SK-N-SH (cell line): ENCODE measurements around the gene ZNF560. TPM values are rescaled to one million over a fixed set of nuclear protein-coding genes. Genes with fewer than 3 reads are reported as not detected.

ENCODE experiments used
- CTCF ChIA-PET: fragments of 300-600, 350-600 bp; formaldehyde crosslinking; extraction: SDS; loops from one replicate; lab custom pipeline; 2021; lab: Yijun Ruan, JAX
- POLR2A ChIA-PET: fragments of 350-600 bp; sonication (Branson Sonifier 250); formaldehyde crosslinking; extraction: SDS; loops from one replicate; lab custom pipeline; 2020; ENCODE audit warnings: antibody characterized with exemption, inconsistent platforms; lab: Yijun Ruan, JAX
- DNase-seq: peaks from one replicate; pipeline ENCODE4 v3.0.0; 2012
- H2AFZ ChIP-seq: fragments of 200-600 bp; sonication (generic); 2 replicates; pipeline ENCODE4 v1.8.1; 2016; ENCODE audit warnings: antibody characterized with exemption, mild to moderate bottlenecking, low read depth
- H3F3A ChIP-seq: fragments of 200-600 bp; sonication (generic); replicated peaks from 2 replicates; pipeline ENCODE3; 2016; ENCODE audit warnings: antibody characterized with exemption, mild to moderate bottlenecking; ENCODE audit not compliant: insufficient read depth
- H3K27ac ChIP-seq, 2 experiments: fragments of 200-500 bp in 1 of 2; fragments of 200-600 bp in 1 of 2; sonication (Bioruptor generic) in 1 of 2; sonication (generic), shearing (Covaris generic) in 1 of 2; 2 replicates each; pipeline versions ENCODE4 v1.5.1 to v1.6.1; 2014 to 2016; ENCODE audit warnings: low read depth in 2 of 2, inconsistent platforms in 1 of 2, low read length in 1 of 2, mild to moderate bottlenecking in 1 of 2, mixed read lengths in 1 of 2
- H3K27me3 ChIP-seq: fragments of 200-600 bp; sonication (generic), shearing (Covaris generic); 2 replicates; pipeline ENCODE4 v1.6.1; 2016; ENCODE audit warnings: mixed run types; ENCODE audit not compliant: insufficient read depth
- H3K36me3 ChIP-seq, 2 experiments: fragments of 200-500 bp in 1 of 2; fragments of 200-600 bp in 1 of 2; sonication (Bioruptor generic) in 1 of 2; sonication (generic) in 1 of 2; replicated peaks in 1 of 2; 2 replicates each; pipeline versions ENCODE3 to v1.5.1; 2014 to 2016; ENCODE audit warnings: low read length in 1 of 2, mild to moderate bottlenecking in 1 of 2; ENCODE audit not compliant: insufficient read depth in 2 of 2, control insufficient read depth in 1 of 2
- H3K4me1 ChIP-seq, 2 experiments: fragments of 200-500 bp in 1 of 2; fragments of 200-600 bp in 1 of 2; sonication (Bioruptor generic) in 1 of 2; sonication (generic), shearing (Covaris generic) in 1 of 2; 2 replicates each; pipeline versions ENCODE4 v1.5.1 to v1.6.1; 2014 to 2016; ENCODE audit warnings: low read depth in 1 of 2, low read length in 1 of 2, mixed run types in 1 of 2; ENCODE audit not compliant: insufficient read depth in 2 of 2, control insufficient read depth in 1 of 2
- H3K4me2 ChIP-seq: fragments of 200-600 bp; sonication (generic), shearing (Covaris generic); 2 replicates; pipeline ENCODE4 v1.6.1; 2017; ENCODE audit warnings: mixed run types
- H3K4me3 ChIP-seq, 2 experiments: fragments of 200-500 bp in 1 of 2; fragments of 200-600 bp in 1 of 2; sonication (Bioruptor generic) in 1 of 2; sonication (generic), shearing (Covaris generic) in 1 of 2; 2 replicates each; pipeline versions ENCODE4 v1.5.1 to v1.8.1; 2014 to 2016; ENCODE audit warnings: low read depth in 2 of 2, inconsistent platforms in 1 of 2, low read length in 1 of 2, mild to moderate bottlenecking in 1 of 2, mixed read lengths in 1 of 2, moderate library complexity in 1 of 2
- H3K79me2 ChIP-seq: fragments of 200-600 bp; sonication (generic); 2 replicates; pipeline ENCODE4 v1.8.1; 2017; ENCODE audit warnings: mild to moderate bottlenecking; ENCODE audit not compliant: insufficient read depth
- H3K9ac ChIP-seq: fragments of 200-600 bp; sonication (generic); 2 replicates; pipeline ENCODE4 v1.6.1; 2017; ENCODE audit warnings: mixed run types
- H3K9me2 ChIP-seq: fragments of 200-600 bp; sonication (generic); 2 replicates; pipeline ENCODE4 v1.6.1; 2017; ENCODE audit warnings: mixed run types
- H3K9me3 ChIP-seq: fragments of 200-600 bp; sonication (generic); 2 replicates; pipeline ENCODE4 v1.6.1; 2017; ENCODE audit warnings: mixed run types, mild to moderate bottlenecking, moderate library complexity
- H4K20me1 ChIP-seq: fragments of 200-600 bp; sonication (generic); 2 replicates; pipeline ENCODE4 v1.6.1; 2017; ENCODE audit warnings: mild to moderate bottlenecking, mixed run types; ENCODE audit not compliant: insufficient read depth
- CHD2 ChIP-seq: fragments of 150-350 bp; IDR thresholded peaks from 2 replicates; pipeline ENCODE4 v1.6.1; 2018; ENCODE audit warnings: low read length; ENCODE audit not compliant: partially characterized antibody
- ELF1 ChIP-seq: IDR thresholded peaks from 2 replicates; pipeline ENCODE4 v1.4.0; 2012
- EP300 ChIP-seq, 2 experiments: IDR thresholded peaks; 2 replicates each; pipeline versions ENCODE4 v1.4.0 to v1.6.1; 2012; ENCODE audit warnings: borderline replicate concordance in 1 of 2, low read depth in 1 of 2, low read length in 1 of 2
- FOXJ3 ChIP-seq: sonication (generic); formaldehyde crosslinking; IDR thresholded peaks from 2 replicates; pipeline ENCODE4 v1.5.1; 2020; ENCODE audit warnings: mild to moderate bottlenecking, missing genetic modification reagents
- GABPA ChIP-seq: IDR thresholded peaks from 2 replicates; pipeline ENCODE4 v1.4.0; 2012; ENCODE audit warnings: low read depth, mild to moderate bottlenecking
- GATA2 ChIP-seq: sonication (generic); formaldehyde crosslinking; IDR thresholded peaks from 2 replicates; pipeline ENCODE4 v1.5.0; 2020; ENCODE audit warnings: mild to moderate bottlenecking, missing genetic modification reagents
- MXI1 ChIP-seq: IDR thresholded peaks from 2 replicates; pipeline ENCODE4 v1.6.1; 2012; ENCODE audit warnings: mild to moderate bottlenecking, low read depth, low read length, improper control_type of control experiment
- NFIC ChIP-seq: IDR thresholded peaks from 2 replicates; pipeline ENCODE4 v1.4.0; 2012; ENCODE audit warnings: borderline replicate concordance
- NRF1 ChIP-seq: IDR thresholded peaks from 2 replicates; pipeline ENCODE4 v1.6.1; 2012; ENCODE audit warnings: low read depth, mild to moderate bottlenecking, low read length
- POLR2AphosphoS5 ChIP-seq: IDR thresholded peaks from 2 replicates; pipeline ENCODE4 v1.6.1; 2012; ENCODE audit warnings: low read depth, low read length
- RAD21 ChIP-seq: IDR thresholded peaks from 2 replicates; pipeline ENCODE4 v1.6.1; 2012; ENCODE audit warnings: mild to moderate bottlenecking, low read length
- RXRA ChIP-seq: IDR thresholded peaks from 2 replicates; pipeline ENCODE4 v1.4.0; 2012; ENCODE audit warnings: low read depth, mild to moderate bottlenecking, borderline replicate concordance
- SIN3A ChIP-seq: IDR thresholded peaks from 2 replicates; pipeline ENCODE4 v1.6.1; 2012; ENCODE audit warnings: low read depth, mild to moderate bottlenecking, low read length, moderate library complexity, borderline replicate concordance
- SMC3 ChIP-seq: IDR thresholded peaks from 2 replicates; pipeline ENCODE4 v1.6.1; 2012; ENCODE audit warnings: low read depth, low read length, improper control_type of control experiment
- TCF12 ChIP-seq: IDR thresholded peaks from 2 replicates; pipeline ENCODE4 v1.4.0; 2012
- TEAD4 ChIP-seq: IDR thresholded peaks from 2 replicates; pipeline ENCODE4 v1.4.0; 2012; ENCODE audit warnings: mild to moderate bottlenecking, borderline replicate concordance; ENCODE audit not compliant: insufficient read depth
- WGBS: methylation state at CpG from one replicate; pipeline ENCODE4 v1.1.6; 2017; ENCODE audit warnings: low lambda C conversion rate; 5-methylcytosine and 5-hydroxymethylcytosine counted together
- polyA plus RNA-seq, 3 experiments: library from polyadenylated mRNA; depleted of rRNA; stranded (reverse); fragments of >200 nt; gene quantifications; 2 replicates each; pipeline ENCODE4 v1.2.3, GENCODE V29; 2012
- TF ChIP-seq, protein P1 (sequence below): IDR thresholded peaks from 2 replicates; pipeline ENCODE4; 2012
- TF ChIP-seq, protein P2 (sequence below): IDR thresholded peaks from 2 replicates; pipeline ENCODE4 v1.4.0; 2012; ENCODE audit warnings: low read depth
- TF ChIP-seq, protein P3 (sequence below): fragments of 150-350 bp; IDR thresholded peaks from 2 replicates; pipeline ENCODE4 v1.6.1; 2016; ENCODE audit warnings: mild to moderate bottlenecking, low read depth, low read length
- TF ChIP-seq, protein P4 (sequence below): IDR thresholded peaks from 2 replicates; pipeline ENCODE4 v1.6.1; 2012; ENCODE audit warnings: mild to moderate bottlenecking, low read depth, low read length, moderate library complexity
- TF ChIP-seq, protein P5 (sequence below): fragments of 150-350 bp; IDR thresholded peaks from 2 replicates; pipeline ENCODE4 v1.6.1; 2017; ENCODE audit warnings: antibody characterized with exemption, low read length, low read depth, borderline replicate concordance
- TF ChIP-seq, protein P6 (sequence below): IDR thresholded peaks from 2 replicates; pipeline ENCODE4 v1.4.0; 2012; ENCODE audit warnings: low read depth, borderline replicate concordance

Gene ZNF560
- polyA plus RNA-seq, 1 of the 3 experiments (the other 2 are of a cell fraction): 0.10 TPM

DNA sequence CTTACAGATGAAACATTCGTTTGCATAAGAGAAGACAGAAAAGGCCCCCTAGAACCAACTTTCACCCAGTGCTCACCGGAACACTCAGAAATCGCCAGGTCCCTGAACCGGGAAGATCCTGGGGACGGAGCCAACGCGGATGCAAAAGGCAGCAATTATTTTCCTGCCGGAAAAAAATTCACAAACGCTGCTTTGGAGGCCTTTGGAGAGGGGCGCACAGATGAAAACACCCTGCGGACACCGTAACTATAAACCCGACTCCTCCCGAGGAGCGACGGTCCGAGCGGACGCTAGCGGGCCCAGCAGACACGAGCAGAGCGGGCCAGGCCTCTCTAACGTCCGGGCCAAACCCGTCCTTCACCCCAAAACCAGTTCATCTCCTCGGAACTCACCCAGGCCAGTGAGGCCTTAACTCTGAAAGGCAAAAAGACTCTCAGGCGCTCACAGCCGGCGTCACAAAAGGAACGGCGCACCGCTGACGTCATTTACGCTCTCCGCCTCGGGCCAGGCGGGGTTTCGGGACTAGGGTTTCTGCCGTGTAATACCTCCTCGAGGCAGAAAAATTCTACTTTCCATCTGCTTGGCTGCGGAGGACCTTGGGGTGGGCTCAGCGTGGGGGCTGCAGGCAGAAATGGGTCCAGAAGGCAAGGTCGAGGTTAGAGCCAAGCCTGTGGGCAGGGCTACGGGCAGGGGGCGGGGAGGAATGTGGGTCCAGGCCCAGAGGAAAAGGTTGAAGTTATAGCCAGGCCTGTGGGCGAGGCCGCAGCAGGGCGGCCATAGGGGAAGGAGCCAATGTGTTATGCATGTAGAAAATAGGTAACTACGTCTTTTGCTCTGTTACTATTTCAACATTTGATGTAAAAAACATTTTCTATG is 40.0 kb upstream of the ZNF560 start, which contains the start of gene ZNF426:
Gene ZNF426 (minus strand): TSS at position 463 of the 876 bp plus-strand sequence. CDS start 2,413 bp downstream, outside the sequence.
- H3K27ac ChIP-seq: peak within 1 kb of the TSS; percentile 83 to 91
- H3K4me2 ChIP-seq: peak within 1 kb of the TSS; percentile 73
- peak within 1 kb of the TSS; percentile 93 for H3K9ac ChIP-seq
- peaks cover 17 to 33% of the 10 kb centered on the region in 2 experiments for H3K36me3 ChIP-seq
- 8% methylated on average over 29 of the region's 49 CpGs for WGBS
- H3K9me2 ChIP-seq: no peaks in the 10 kb centered on the region
- H3K4me1 ChIP-seq: no peaks in the 10 kb centered on the region
- peak within 1 kb of the TSS; percentile 97 for H2AFZ ChIP-seq
- CTCF ChIA-PET: interaction anchor here (0.5 to 1.1 kb wide), 2 partner anchors 68 to 333 kb away, joined by 3 read pairs; no protein-coding TSS in a partner anchor
- no peaks in the 10 kb centered on the region for H3K9me3 ChIP-seq
- peaks cover 25% of the 10 kb centered on the region for H3K79me2 ChIP-seq
- H3K4me3 ChIP-seq: peak within 1 kb of the TSS; percentile 81 to 86
- H3F3A ChIP-seq: no peaks in the 10 kb centered on the region
- POLR2A ChIA-PET: no interaction called here
- H4K20me1 ChIP-seq: no peaks in the 10 kb centered on the region
- DNase-seq: peak; percentile 88
- H3K27me3 ChIP-seq: no peaks in the 10 kb centered on the region
- TF ChIP-seq SMC3 (no peak), TEAD4 (0 out of 2 replicates have a peak, but pooled peaks have one; percentile 26), GATA2 (no peak), RAD21 (no peak), SIN3A (no peak), NRF1 (no peak), RXRA (no peak), EP300 (IDR thresholded peaks at IDR 0.05; ENCODE audit: borderline replicate concordance in 1 of 2, low read depth in 1 of 2, low read length in 1 of 2) (peak in 1 of 2 experiments; percentile 17; a peak in 1 of 4 replicates), GABPA (no peak), NFIC (no peak), FOXJ3 (CRISPR knock-in tag) (no peak), CHD2 (peak; percentile 64), TCF12 (no peak), POLR2AphosphoS5 (peak; percentile 79), ELF1 (0 out of 2 replicates have a peak, but pooled peaks have one; percentile 23), MXI1 (peak; percentile 65)
- TF ChIP-seq, protein P1, sequence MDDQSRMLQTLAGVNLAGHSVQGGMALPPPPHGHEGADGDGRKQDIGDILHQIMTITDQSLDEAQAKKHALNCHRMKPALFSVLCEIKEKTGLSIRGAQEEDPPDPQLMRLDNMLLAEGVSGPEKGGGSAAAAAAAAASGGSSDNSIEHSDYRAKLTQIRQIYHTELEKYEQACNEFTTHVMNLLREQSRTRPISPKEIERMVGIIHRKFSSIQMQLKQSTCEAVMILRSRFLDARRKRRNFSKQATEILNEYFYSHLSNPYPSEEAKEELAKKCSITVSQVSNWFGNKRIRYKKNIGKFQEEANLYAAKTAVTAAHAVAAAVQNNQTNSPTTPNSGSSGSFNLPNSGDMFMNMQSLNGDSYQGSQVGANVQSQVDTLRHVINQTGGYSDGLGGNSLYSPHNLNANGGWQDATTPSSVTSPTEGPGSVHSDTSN: no peak
- TF ChIP-seq, protein P2, sequence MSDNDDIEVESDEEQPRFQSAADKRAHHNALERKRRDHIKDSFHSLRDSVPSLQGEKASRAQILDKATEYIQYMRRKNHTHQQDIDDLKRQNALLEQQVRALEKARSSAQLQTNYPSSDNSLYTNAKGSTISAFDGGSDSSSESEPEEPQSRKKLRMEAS: peak; percentile 86
- TF ChIP-seq, protein P3, sequence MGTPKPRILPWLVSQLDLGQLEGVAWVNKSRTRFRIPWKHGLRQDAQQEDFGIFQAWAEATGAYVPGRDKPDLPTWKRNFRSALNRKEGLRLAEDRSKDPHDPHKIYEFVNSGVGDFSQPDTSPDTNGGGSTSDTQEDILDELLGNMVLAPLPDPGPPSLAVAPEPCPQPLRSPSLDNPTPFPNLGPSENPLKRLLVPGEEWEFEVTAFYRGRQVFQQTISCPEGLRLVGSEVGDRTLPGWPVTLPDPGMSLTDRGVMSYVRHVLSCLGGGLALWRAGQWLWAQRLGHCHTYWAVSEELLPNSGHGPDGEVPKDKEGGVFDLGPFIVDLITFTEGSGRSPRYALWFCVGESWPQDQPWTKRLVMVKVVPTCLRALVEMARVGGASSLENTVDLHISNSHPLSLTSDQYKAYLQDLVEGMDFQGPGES: no peak
- TF ChIP-seq, protein P4, sequence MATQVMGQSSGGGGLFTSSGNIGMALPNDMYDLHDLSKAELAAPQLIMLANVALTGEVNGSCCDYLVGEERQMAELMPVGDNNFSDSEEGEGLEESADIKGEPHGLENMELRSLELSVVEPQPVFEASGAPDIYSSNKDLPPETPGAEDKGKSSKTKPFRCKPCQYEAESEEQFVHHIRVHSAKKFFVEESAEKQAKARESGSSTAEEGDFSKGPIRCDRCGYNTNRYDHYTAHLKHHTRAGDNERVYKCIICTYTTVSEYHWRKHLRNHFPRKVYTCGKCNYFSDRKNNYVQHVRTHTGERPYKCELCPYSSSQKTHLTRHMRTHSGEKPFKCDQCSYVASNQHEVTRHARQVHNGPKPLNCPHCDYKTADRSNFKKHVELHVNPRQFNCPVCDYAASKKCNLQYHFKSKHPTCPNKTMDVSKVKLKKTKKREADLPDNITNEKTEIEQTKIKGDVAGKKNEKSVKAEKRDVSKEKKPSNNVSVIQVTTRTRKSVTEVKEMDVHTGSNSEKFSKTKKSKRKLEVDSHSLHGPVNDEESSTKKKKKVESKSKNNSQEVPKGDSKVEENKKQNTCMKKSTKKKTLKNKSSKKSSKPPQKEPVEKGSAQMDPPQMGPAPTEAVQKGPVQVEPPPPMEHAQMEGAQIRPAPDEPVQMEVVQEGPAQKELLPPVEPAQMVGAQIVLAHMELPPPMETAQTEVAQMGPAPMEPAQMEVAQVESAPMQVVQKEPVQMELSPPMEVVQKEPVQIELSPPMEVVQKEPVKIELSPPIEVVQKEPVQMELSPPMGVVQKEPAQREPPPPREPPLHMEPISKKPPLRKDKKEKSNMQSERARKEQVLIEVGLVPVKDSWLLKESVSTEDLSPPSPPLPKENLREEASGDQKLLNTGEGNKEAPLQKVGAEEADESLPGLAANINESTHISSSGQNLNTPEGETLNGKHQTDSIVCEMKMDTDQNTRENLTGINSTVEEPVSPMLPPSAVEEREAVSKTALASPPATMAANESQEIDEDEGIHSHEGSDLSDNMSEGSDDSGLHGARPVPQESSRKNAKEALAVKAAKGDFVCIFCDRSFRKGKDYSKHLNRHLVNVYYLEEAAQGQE: 0 out of 2 replicates have a peak, but pooled peaks have one; percentile 34
- TF ChIP-seq, protein P5, sequence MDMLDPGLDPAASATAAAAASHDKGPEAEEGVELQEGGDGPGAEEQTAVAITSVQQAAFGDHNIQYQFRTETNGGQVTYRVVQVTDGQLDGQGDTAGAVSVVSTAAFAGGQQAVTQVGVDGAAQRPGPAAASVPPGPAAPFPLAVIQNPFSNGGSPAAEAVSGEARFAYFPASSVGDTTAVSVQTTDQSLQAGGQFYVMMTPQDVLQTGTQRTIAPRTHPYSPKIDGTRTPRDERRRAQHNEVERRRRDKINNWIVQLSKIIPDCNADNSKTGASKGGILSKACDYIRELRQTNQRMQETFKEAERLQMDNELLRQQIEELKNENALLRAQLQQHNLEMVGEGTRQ: no peak
- TF ChIP-seq, protein P6, sequence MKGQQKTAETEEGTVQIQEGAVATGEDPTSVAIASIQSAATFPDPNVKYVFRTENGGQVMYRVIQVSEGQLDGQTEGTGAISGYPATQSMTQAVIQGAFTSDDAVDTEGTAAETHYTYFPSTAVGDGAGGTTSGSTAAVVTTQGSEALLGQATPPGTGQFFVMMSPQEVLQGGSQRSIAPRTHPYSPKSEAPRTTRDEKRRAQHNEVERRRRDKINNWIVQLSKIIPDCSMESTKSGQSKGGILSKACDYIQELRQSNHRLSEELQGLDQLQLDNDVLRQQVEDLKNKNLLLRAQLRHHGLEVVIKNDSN: no peak
